Mesenchymal stem cell (in vitro differentiated cells and primary cell): Measurements from ENCODE around the gene C4A.

ENCODE experiments used
- DNase-seq: peaks from one replicate; pipeline ENCODE4 v3.0.0-alpha.2; 2013
- H2AFZ ChIP-seq: one replicate; pipeline ENCODE4 v1.6.1; 2013; ENCODE audit warnings: low read depth, mild to moderate bottlenecking, control low read depth, inconsistent platforms, low read length, moderate library complexity
- H2AK5ac ChIP-seq: 2 replicates; pipeline ENCODE4 v1.6.1; 2013; ENCODE audit warnings: low read length, moderate library complexity, mild to moderate bottlenecking, inconsistent platforms; ENCODE audit not compliant: severe bottlenecking
- H2BK120ac ChIP-seq: one replicate; pipeline ENCODE4 v1.6.1; 2013; ENCODE audit warnings: low read depth, mild to moderate bottlenecking, inconsistent platforms, low read length, moderate library complexity
- H2BK12ac ChIP-seq, 2 experiments: one replicate each; pipeline ENCODE4 v1.6.1; 2013; ENCODE audit warnings: inconsistent platforms in 2 of 2, low read length in 2 of 2, mild to moderate bottlenecking in 2 of 2, moderate library complexity in 2 of 2, control low read depth in 1 of 2
- H2BK15ac ChIP-seq: one replicate; pipeline ENCODE4 v1.6.1; 2013; ENCODE audit warnings: mild to moderate bottlenecking, low read depth, inconsistent platforms; ENCODE audit not compliant: poor library complexity, severe bottlenecking
- H2BK5ac ChIP-seq: 2 replicates; pipeline ENCODE4 v1.6.1; 2013; ENCODE audit warnings: low read depth, mild to moderate bottlenecking, low read length, control low read depth, inconsistent platforms; ENCODE audit not compliant: poor library complexity, severe bottlenecking
- H3K14ac ChIP-seq, 2 experiments: one replicate each; pipeline ENCODE4 v1.6.1; 2013; ENCODE audit warnings: inconsistent platforms in 2 of 2, low read length in 2 of 2, control low read depth in 1 of 2, mild to moderate bottlenecking in 1 of 2, moderate library complexity in 1 of 2
- H3K18ac ChIP-seq, 2 experiments: one replicate each; pipeline ENCODE4 v1.6.1; 2013; ENCODE audit warnings: inconsistent platforms in 2 of 2, low read length in 2 of 2, control low read depth in 1 of 2, low read depth in 1 of 2, mild to moderate bottlenecking in 1 of 2
- H3K23ac ChIP-seq, 2 experiments: one replicate each; pipeline ENCODE4 v1.6.1; 2013; ENCODE audit warnings: inconsistent platforms in 2 of 2, low read length in 2 of 2, mild to moderate bottlenecking in 2 of 2, moderate library complexity in 2 of 2, control low read depth in 1 of 2
- H3K27ac ChIP-seq: 2 replicates; pipeline ENCODE4 v1.5.1; 2013; ENCODE audit warnings: mild to moderate bottlenecking, moderate library complexity, low read length, control low read depth, inconsistent platforms; ENCODE audit not compliant: poor library complexity, severe bottlenecking
- H3K27me3 ChIP-seq, 2 experiments: 2 replicates each; pipeline versions ENCODE4 v1.6.1 to v1.7.0; 2013; ENCODE audit warnings: low read length in 2 of 2, mild to moderate bottlenecking in 2 of 2, moderate library complexity in 2 of 2, control low read depth in 1 of 2, inconsistent platforms in 1 of 2; ENCODE audit not compliant: control insufficient read depth in 1 of 2, insufficient read depth in 1 of 2
- H3K36me3 ChIP-seq, 2 experiments: 2 replicates each; pipeline versions ENCODE4 v1.6.1 to v1.7.0; 2013; ENCODE audit warnings: low read length in 2 of 2, control low read depth in 1 of 2, inconsistent platforms in 1 of 2, low read depth in 1 of 2, mild to moderate bottlenecking in 1 of 2; ENCODE audit not compliant: insufficient read depth in 2 of 2, control insufficient read depth in 1 of 2
- H3K4ac ChIP-seq, 2 experiments: one replicate each; pipeline ENCODE4 v1.6.1; 2013; ENCODE audit warnings: inconsistent platforms in 2 of 2, low read length in 2 of 2, mild to moderate bottlenecking in 2 of 2, moderate library complexity in 2 of 2, control low read depth in 1 of 2, low read depth in 1 of 2
- H3K4me1 ChIP-seq: 2 replicates; pipeline ENCODE4 v1.6.1; 2013; ENCODE audit warnings: low read depth, low read length, control low read depth; ENCODE audit not compliant: control insufficient read depth, insufficient read depth
- H3K4me2 ChIP-seq: 2 replicates; pipeline ENCODE4 v1.6.1; 2013; ENCODE audit warnings: low read length, mild to moderate bottlenecking, inconsistent platforms; ENCODE audit not compliant: poor library complexity, severe bottlenecking
- H3K4me3 ChIP-seq, 2 experiments: 2 replicates each; pipeline versions ENCODE4 v1.5.1 to v1.7.0; 2013; ENCODE audit warnings: low read length in 2 of 2, mild to moderate bottlenecking in 2 of 2, control low read depth in 1 of 2, low read depth in 1 of 2; ENCODE audit not compliant: insufficient read depth in 1 of 2
- H3K79me1 ChIP-seq: replicated peaks from 2 replicates; pipeline ENCODE4 v1.6.1; 2013; ENCODE audit warnings: mild to moderate bottlenecking, control low read depth, low read length, inconsistent platforms; ENCODE audit not compliant: poor library complexity, severe bottlenecking
- H3K9ac ChIP-seq: 2 replicates; pipeline ENCODE4 v1.7.0; 2013; ENCODE audit warnings: mild to moderate bottlenecking, low read length, moderate library complexity
- H3K9me3 ChIP-seq: 2 replicates; pipeline ENCODE4 v1.7.0; 2013; ENCODE audit warnings: mild to moderate bottlenecking, low read length; ENCODE audit not compliant: control insufficient read depth
- H4K8ac ChIP-seq: one replicate; pipeline ENCODE4 v1.6.1; 2013; ENCODE audit warnings: inconsistent platforms, mild to moderate bottlenecking, low read length, moderate library complexity
- H4K91ac ChIP-seq: one replicate; pipeline ENCODE4 v1.6.1; 2013; ENCODE audit warnings: mild to moderate bottlenecking, low read length, inconsistent platforms
- whole genome bisulfite sequencing: methylation state at CpG from one replicate; pipeline ENCODE4 v1.1.7; 2013; ENCODE audit warnings: mixed read lengths; 5-methylcytosine and 5-hydroxymethylcytosine counted together

C4A gene

GRCh38 chr6:31971279-31971992 lies 10.4 kb upstream of the C4A start:
- H3K27me3 ChIP-seq: no peaks in the 10 kb centered on the region
- H3K4ac ChIP-seq: peak overlapping the region; percentile 59 to 62
- peak overlapping the region in 1 of 2 experiments; percentile 18 for H2BK12ac ChIP-seq
- peak overlapping the region; percentile 92 for H3K4me3 ChIP-seq
- 72% methylated on average over 27 of the region's 29 CpGs for WGBS
- peak overlapping the region; percentile 65 for H2AFZ ChIP-seq
- peaks cover 32% of the 10 kb centered on the region for H3K4me1 ChIP-seq
- H3K27ac ChIP-seq: peak overlapping the region; percentile 25
- peak overlapping the region; percentile 61 for H3K4me2 ChIP-seq
- H3K18ac ChIP-seq: peak overlapping the region; percentile 78 to 86
- no peaks in the 10 kb centered on the region for H3K9me3 ChIP-seq
- H3K23ac ChIP-seq: no peak overlapping the region
- no peak overlapping the region for H2BK5ac ChIP-seq
- no peak overlapping the region for H2BK15ac ChIP-seq
- H4K91ac ChIP-seq: peak overlapping the region; percentile 89
- peaks cover 31% of the 10 kb centered on the region for H3K79me1 ChIP-seq
- H3K36me3 ChIP-seq: peaks cover 46 to 54% of the 10 kb centered on the region in 2 experiments
- peak overlapping the region; percentile 99 for H3K9ac ChIP-seq
- no peak for DNase-seq
- H4K8ac ChIP-seq: peak overlapping the region; percentile 96
- peak overlapping the region; percentile 21 for H2BK120ac ChIP-seq
- H2AK5ac ChIP-seq: peak overlapping the region; percentile 40
- peak overlapping the region in 1 of 2 experiments; percentile 61 for H3K14ac ChIP-seq

- Histone ChIP-seq H3K9ac (peak within 1 kb of the TSS; percentile 99), H3K18ac (peak within 1 kb of the TSS; percentile 86 to 98), H3K4ac (peak within 1 kb of the TSS; percentile 59 to 64), H2BK15ac (peak within 1 kb of the TSS; percentile 44), H3K14ac (peak within 1 kb of the TSS in 1 of 2 experiments; percentile 78), H3K4me1 (peaks cover 32% of the 10 kb centered on the region), H2AK5ac (peak within 1 kb of the TSS; percentile 40), H3K9me3 (no peaks in the 10 kb centered on the region), H2AFZ (peak within 1 kb of the TSS; percentile 89), H2BK5ac (peak within 1 kb of the TSS; percentile 59), H3K23ac (peak within 1 kb of the TSS in 1 of 2 experiments; percentile 65), H3K4me2 (peak within 1 kb of the TSS; percentile 92), H4K8ac (peak within 1 kb of the TSS; percentile 96), H2BK12ac (peak within 1 kb of the TSS; percentile 18 to 25), H3K36me3 (peaks cover 42 to 47% of the 10 kb centered on the region in 2 experiments), H4K91ac (peak within 1 kb of the TSS; percentile 92), H3K79me1 (peaks cover 27% of the 10 kb centered on the region), H3K27ac (peak within 1 kb of the TSS; percentile 92), H2BK120ac (peak within 1 kb of the TSS; percentile 76), H3K27me3 (no peaks in the 10 kb centered on the region), H3K4me3 (peak within 1 kb of the TSS; percentile 92)
- 0% methylated on average over 56 of the region's 62 CpGs for WGBS
- peak; percentile 99 for DNase-seq
Observed at GRCh38 chr6:31971993-31972708, 9.7 kb upstream of the C4A start, which contains the start of gene DXO. DXO (minus strand) TSS chr6:31972138; CDS start chr6:31971675, 463 bp downstream.

- Histone ChIP-seq H2AK5ac (peak overlapping the region; percentile 17), H3K27me3 (no peaks in the 10 kb centered on the region), H2BK12ac (peak overlapping the region; percentile 1 to 8), H3K79me1 (peaks cover 21% of the 10 kb centered on the region), H2BK15ac (peak overlapping the region; percentile 26), H3K9ac (peak overlapping the region; percentile 99), H4K91ac (peak overlapping the region; percentile 92), H3K4ac (peak overlapping the region; percentile 50 to 64), H4K8ac (peak overlapping the region; percentile 95), H3K9me3 (no peaks in the 10 kb centered on the region), H3K4me2 (peak overlapping the region; percentile 92), H2BK5ac (no peak overlapping the region), H3K36me3 (peaks cover 36 to 40% of the 10 kb centered on the region in 2 experiments), H3K14ac (peak overlapping the region in 1 of 2 experiments; percentile 78), H3K4me3 (peak overlapping the region; percentile 92), H3K18ac (peak overlapping the region; percentile 86 to 98), H3K27ac (peak overlapping the region; percentile 92), H2BK120ac (peak overlapping the region; percentile 76), H2AFZ (peak overlapping the region; percentile 89), H3K4me1 (peaks cover 32% of the 10 kb centered on the region), H3K23ac (peak overlapping the region in 1 of 2 experiments; percentile 65)
- peak; percentile 86 for DNase-seq
- WGBS: 22% methylated on average over 17 of the region's 19 CpGs
Observed at GRCh38 chr6:31972709-31973350, 9.0 kb upstream of the C4A start.
